GM19351 (cell line): ENCODE results near the gene PROB1.
"Not testable (repeated sequence)": the region's sequence is repeated elsewhere in the genome, so short reads cannot be mapped to it uniquely, and the experiment has no call there.

Experiments
- ATAC-seq: cut with Tn5 transposase; IDR thresholded peaks from one replicate; pipeline ENCODE4 v1.9.1; 2021; ENCODE audit warnings: mild to moderate bottlenecking, moderate library complexity; ENCODE audit not compliant: unreplicated experiment

The PROB1 gene, protein sequence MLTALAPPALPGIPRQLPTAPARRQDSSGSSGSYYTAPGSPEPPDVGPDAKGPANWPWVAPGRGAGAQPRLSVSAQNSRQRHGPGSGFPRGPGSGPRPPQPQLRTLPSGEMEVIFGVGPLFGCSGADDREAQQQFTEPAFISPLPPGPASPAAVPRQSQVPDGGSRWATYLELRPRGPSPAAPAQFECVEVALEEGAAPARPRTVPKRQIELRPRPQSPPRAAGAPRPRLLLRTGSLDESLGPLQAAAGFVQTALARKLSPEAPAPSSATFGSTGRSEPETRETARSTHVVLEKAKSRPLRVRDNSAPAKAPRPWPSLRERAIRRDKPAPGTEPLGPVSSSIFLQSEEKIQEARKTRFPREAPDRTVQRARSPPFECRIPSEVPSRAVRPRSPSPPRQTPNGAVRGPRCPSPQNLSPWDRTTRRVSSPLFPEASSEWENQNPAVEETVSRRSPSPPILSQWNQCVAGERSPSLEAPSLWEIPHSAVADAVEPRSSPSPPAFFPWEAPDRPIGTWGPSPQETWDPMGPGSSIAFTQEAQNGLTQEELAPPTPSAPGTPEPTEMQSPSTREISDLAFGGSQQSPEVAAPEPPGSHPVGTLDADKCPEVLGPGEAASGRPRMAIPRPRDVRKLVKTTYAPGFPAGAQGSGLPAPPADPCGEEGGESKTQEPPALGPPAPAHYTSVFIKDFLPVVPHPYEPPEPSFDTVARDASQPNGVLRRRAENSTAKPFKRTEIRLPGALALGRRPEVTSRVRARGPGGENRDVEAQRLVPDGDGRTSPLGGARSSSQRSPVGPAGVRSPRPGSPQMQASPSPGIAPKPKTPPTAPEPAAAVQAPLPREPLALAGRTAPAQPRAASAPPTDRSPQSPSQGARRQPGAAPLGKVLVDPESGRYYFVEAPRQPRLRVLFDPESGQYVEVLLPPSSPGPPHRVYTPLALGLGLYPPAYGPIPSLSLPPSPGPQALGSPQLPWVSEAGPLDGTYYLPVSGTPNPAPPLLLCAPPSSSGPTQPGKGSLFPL

DNA sequence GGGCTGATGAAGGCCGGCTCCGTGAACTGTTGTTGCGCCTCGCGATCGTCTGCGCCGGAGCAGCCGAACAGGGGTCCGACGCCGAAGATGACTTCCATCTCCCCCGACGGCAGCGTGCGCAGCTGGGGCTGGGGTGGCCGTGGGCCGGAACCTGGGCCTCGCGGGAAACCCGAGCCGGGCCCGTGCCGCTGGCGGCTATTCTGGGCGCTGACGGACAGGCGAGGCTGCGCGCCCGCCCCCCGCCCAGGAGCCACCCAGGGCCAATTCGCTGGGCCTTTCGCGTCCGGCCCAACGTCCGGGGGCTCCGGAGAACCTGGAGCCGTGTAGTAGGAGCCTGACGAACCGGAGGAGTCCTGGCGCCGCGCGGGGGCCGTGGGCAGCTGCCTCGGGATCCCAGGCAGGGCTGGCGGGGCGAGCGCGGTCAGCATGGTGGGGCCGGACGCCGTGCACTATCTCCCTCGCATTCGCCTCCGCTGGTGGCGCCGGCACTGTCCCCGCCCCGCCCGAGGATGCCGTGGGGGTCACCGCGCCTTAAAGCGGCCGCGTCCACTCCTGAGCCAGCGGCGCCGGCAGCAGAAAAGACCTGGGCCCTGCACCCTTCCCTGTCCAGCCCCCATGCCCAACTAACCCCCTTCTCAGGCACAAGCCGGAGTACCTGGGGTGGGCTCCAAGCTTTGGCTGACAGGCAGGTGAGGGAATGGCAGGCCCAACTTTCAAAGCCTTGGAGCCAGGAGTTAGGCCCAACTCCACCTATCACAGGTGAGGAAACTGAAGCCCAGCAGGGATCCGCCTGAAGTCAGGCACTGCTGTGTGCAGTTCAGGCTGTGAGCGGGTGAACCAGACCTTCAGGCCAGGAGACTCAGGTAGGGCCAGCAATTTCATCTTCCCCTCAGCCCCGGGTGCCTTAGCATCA, at the start of gene PROB1:
TSS of gene PROB1 (minus strand) at position 451 of the 913 bp plus-strand sequence. CDS start at position 428, 23 bp downstream.
- no peak for ATAC-seq

GRCh38 chr5:139443831-139444453, 49.0 kb upstream of the PROB1 start:
- ATAC-seq = no peak

DNA sequence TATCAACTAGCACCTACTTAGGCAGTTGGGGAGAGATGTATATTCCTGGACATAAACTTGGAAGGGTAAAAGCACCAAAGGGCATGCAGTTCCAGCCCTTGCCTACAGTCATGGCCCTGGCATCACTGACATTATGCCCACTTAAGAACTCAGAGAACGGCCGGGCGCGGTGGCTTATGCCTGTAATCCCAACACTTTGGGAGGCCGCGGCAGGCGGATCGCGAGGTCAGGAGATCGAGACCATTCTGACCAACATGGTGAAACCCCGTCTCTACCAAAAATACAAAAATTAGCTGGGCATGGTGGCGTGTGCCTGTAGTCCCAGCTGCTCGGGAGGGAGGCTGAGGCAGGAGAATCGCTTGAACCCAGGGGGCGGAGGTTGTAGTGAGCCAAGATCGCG, 45.5 kb upstream of the PROB1 start:
- ATAC-seq = not testable (repeated sequence)

DNA sequence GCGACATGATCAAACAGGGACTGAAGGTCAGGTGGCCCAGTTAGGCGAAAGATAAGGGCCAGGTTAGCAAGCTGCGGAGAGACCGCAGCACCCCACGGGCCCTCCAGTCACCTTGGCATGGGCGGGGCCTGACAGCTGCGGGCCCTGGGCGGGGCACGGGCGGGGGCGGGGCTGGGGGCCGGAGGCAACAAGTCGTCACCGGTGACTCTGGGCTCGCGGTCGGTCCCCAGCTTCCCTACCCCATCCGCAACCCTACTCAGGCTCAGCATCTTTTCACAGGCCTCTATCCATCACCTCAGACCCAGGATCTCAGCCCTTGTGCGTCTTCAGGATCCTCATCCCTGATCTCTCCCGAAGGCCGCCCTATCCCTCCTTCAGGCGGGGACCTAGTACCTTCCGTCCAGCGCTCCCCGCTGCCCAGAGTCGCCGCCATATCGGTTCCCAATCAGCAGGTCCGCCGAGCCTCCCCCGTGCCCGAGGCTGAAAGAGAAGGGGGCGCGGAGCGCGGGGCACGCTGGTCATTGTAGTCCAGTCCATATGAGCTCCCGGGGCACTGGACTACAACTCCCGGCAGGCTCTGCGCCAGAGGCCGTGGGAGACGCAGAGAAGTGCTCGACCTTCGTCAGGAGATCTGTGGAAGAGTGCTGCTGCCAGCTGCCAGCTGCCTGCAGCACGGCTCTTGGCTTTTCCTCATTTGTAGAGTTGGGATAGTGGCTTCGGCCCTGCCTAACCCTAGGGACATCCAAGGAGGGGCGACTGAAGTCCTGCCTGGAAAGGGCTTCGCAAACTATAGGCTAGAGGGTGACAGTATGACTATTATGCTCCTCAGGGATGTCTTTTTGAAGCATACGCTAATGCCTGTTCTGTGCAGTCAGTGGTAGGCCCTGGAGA, 44.4 kb upstream of the PROB1 start, which contains the start of gene DNAJC18:
TSS of gene DNAJC18 (minus strand) at position 513 of the 891 bp plus-strand sequence. CDS start at position 433, 80 bp downstream.
- ATAC-seq = peak; percentile 91

DNA sequence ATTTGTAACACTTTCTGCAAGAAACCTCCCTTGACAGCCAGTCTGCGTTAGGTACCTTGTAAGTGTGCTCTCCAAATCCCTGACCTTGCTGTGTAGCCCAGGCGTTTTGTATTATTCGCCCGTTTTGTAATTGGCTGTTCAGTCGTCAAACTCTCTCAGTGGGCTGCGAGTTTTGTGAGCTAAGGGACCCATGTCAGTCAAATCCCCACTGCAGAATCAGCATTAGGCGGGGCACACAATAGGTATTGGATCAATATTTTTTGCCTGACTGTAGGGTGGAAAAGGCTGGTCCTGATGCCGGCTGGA, 43.8 kb upstream of the PROB1 start:
- ATAC-seq = no peak

DNA sequence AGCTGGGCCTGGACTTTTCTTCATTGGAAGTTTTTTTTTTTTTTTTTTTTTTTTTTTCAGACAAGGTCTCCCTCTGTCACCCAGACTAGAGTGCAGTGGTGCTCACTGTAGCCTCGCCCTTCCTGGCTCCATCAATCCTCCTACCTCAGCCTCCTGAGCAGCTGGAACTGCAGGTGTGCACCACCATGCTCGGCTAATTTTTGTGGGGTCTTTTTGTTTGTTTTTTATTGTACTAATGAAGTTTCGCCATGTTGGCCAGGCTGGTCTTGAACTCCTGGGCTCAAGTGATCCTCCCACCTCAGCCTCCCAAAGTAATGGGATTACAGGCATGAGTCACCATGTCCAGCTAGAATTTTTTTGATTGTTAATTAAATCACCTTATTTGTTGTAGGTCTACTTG, 40.8 kb upstream of the PROB1 start:
- no peak for ATAC-seq

- ATAC-seq = no peak
Measured at GRCh38 chr5:139431706-139432105, 36.8 kb upstream of the PROB1 start.

DNA sequence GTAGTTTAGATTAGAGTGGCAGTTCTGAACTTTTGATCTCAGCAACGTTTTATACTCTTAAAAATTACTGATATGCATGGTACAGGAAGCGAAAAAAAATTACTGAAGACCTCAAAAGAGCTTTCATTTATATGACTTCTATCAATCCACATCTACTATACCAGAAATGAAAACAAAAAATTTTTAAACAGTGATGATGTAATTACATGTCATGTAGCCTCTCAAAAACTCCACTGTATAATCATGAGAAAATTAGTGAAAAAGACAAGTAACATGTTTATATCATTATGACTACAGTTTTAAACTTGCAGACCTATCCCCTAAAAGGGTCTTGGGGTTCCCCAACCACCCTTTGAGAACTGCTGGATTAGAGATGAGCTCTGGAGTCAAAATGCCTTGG, 35.1 kb upstream of the PROB1 start:
- ATAC-seq = no peak

DNA sequence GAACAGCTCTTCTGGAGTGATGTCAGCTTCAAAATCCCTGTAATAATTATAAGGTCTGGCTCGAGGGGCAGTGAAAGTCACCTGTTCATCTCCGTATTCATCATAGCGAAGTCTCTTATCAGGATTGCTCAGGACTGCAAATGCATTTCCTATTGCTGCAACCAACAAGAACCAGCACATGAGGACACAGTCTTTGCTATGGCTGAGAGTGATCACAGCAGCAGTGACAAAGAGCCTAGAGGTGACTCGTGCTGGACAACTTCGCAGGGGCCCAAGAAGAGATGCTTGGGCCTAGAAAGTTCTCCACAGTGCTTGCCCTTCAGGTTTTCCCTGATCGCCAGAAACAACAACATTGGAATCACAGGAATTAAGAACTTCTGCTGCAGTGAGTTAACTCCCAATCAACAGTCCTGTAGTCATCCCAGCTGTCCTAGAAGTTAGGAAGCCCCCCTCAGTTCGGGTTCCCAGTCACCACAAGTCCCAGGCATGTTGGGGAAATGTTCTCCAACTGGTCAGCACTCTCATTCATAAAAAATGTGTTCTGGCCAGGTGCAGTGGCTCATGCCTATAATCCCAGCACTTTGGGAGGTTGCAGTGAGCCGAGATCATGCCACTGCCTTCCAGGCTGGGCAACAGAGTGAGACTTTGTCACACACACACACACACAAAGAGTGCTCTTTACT, 31.4 kb upstream of the PROB1 start:
- ATAC-seq = no peak

DNA sequence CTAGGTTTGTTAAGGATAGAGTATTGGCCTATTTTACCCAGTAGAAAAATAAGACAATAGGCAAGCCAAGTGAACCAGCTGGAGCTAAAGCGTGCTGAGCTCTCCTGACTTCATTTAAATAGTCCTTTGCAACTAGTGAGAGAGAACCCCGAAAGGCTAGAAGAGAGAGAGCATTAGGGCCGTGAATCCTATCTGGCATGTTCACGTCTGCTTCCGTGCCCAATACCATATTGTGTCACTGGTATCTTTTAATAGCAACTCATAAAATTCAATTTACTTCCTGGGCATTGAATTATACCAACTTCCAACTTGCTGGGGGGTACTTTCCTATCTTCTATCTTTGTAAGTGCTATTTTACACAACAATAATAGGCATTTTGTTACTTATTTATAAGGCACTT, 30.6 kb upstream of the PROB1 start:
- no peak for ATAC-seq

DNA sequence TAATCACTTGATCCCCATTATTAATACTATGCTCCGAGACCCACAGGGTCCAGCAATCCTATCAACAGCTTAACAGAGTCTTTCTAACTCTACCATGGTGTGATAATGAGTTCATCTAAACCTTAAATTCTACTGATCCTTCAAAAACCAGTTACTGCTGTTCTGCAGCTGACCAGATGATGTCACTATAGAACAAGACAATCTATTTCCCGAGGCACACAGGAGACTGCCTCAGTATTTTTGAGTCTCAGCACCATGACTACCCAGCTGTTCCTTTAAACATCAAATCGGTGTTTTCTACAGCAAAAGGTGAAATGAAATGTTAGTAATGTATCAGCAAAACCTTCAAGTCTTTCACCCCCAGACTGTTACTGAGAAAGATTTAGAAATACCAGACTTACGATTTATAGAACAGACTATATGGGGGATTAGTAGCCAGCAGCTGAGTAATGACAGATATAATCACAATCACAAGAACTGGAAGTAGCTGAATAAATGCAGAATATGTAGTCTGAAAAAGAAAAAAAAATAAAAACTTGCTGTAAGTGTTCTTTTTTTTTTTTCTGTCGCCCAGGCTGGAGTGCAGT, 27.5 kb upstream of the PROB1 start:
- no peak for ATAC-seq

DNA sequence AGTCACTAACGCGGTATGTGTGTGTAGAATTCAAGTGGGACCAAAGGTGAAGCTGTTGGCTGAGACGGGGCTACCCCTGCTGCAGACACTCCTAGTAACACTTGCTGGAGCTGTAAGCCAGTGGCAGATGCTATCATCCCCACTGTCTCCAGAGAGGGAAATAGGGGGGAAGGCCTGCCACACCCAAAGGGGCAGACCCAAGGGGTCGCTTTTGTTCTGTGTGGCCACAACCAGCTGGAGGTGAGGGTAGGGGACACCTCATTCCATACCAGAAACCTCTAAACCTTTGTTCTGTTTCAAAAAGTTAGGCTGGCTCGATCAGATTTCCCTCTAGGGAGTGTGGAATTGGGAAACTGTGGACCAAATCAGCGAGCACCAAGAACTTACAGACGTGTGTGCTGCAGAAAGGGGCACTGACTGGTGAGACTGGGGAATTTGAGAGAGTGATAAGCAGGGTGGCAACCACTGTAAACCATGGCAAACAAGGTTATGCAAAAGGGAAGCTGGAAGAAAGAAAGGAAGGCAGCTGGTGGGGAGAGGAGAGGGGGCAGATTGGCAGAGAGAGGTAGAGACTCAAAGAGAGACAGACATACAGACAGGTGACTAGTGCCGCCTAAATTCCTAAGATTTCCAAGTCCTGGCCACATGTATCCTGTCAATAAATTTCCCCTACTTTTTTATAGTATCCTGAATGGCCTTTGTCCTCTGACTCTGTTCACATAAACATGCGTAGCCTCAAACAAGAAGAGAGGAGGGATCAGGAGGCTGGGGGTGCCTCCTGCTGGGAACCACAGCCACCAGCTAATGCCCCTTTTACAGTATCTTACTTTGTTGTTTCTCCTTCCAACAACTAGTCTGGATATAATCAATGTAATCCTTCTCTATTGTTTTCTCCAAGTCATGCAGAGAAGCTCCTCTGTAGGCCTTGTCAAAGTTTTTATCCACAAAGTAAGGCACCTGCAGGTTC, 24.6 kb upstream of the PROB1 start:
- ATAC-seq = no peak

DNA sequence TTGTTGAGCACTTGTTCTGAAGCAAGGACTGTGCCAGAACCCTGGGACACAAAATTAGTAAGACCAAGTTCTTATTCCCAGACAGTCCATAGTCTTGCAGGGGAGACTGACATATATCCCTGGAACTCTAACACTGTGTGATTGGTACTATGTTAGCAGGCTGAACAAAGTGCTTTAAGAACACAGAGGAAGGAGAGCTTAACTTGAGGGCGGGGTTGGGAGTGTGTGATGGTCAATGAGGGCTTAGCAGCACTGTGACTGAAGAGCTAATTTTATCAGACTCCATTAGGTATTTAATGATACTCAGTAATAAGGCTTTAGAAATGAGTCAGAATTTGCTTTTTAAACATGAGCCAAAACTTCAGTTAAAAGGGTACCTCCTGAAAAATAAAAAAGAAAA, 23.9 kb upstream of the PROB1 start:
- ATAC-seq = no peak

DNA sequence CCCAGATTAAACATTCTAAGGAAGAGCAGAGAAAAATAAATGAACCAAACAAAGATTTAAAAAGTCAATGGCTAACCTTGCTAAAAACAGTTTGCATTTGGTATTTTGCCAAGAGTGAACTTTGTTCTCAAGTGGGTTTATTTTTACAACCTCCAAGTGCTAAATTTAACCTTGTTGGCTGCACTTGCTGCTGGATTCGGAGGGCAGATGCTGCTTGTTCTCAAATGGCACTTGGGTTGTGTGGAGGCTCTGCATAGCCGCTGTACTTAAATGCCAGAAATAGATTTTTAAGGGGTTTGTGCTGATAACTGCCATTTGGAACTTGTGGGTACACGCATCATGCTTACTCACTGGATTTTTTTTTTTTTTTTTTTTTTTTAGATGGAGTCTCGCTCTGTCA, 22.3 kb upstream of the PROB1 start:
- ATAC-seq = no peak

GRCh38 chr5:139416651-139417050, 21.7 kb upstream of the PROB1 start:
- no peak for ATAC-seq

- no peak for ATAC-seq
Measured at GRCh38 chr5:139415869-139416268, 21.0 kb upstream of the PROB1 start.

GRCh38 chr5:139415221-139415861, 20.4 kb upstream of the PROB1 start:
- no peak for ATAC-seq
